ENCODE data around the gene OSM.

OSM gene

DNA sequence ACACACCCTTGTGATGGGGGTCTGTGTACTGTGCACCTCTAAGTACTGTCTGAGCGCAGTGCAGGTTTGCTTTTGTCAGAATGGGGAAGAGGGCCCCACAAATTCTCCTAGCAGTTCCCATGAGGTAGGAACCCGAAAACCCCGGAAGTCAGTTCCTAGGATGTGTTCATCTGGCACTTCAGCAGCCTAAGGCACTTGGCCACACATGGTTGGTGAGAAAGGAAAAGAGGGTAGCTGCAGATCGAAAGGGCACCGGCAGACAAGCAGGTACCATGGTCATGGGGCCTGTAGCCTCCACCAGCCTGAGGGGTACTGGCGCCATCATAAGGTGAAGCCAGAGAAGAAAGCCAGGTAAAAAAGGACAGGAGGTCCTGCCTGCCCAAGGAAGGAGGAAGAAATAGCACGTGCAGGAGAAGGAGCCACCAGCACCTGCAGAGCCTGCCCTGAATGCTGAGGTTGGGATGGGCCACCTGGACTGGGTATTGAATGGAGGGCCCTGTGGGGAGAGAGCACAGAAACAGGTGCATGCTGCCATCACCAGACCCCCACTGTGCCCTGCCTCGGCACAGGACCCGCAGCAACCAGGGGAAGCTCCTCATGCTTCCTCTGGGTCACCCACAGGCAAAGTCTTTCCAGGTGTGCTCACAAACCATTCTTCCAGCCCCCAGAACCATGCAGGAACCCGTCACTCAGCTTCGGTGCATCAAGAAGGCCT, 30.8 kb upstream of the OSM start:
- no peak for DNase-seq

- DNase-seq: no peak
These were observed 30.2 kb upstream of the OSM start for GRCh38 chr22:30296833-30297232.

GRCh38 chr22:30296324-30296723, 29.7 kb upstream of the OSM start:
- DNase-seq: no peak

- no peak for DNase-seq
These were observed 28.9 kb upstream of the OSM start for GRCh38 chr22:30295576-30295975.

- no peak for DNase-seq
These were observed 28.2 kb upstream of the OSM start for GRCh38 chr22:30294830-30295229.

DNA sequence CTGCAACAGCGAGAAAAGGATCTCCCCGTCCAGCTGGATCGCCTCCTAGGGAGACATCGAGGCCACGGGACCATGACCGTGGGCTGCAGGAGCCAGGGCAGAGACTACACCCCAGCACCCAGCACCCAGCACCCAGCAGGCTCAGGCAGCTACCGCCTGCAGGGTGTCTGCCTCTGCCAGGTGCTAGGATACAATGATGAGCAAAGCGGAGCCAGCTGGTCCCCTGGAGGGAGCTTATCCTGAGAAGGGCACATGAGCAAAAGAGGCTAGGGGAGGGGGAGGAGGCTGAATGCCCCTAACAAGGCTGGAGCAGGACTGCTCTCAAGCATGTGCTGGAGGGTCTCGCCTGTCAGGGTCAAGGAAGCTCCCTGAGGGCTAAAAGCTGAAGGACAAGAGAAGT, 27.4 kb upstream of the OSM start:
- no peak for DNase-seq

- DNase-seq: no peak
These were observed 26.4 kb upstream of the OSM start for GRCh38 chr22:30293026-30293425.

DNA sequence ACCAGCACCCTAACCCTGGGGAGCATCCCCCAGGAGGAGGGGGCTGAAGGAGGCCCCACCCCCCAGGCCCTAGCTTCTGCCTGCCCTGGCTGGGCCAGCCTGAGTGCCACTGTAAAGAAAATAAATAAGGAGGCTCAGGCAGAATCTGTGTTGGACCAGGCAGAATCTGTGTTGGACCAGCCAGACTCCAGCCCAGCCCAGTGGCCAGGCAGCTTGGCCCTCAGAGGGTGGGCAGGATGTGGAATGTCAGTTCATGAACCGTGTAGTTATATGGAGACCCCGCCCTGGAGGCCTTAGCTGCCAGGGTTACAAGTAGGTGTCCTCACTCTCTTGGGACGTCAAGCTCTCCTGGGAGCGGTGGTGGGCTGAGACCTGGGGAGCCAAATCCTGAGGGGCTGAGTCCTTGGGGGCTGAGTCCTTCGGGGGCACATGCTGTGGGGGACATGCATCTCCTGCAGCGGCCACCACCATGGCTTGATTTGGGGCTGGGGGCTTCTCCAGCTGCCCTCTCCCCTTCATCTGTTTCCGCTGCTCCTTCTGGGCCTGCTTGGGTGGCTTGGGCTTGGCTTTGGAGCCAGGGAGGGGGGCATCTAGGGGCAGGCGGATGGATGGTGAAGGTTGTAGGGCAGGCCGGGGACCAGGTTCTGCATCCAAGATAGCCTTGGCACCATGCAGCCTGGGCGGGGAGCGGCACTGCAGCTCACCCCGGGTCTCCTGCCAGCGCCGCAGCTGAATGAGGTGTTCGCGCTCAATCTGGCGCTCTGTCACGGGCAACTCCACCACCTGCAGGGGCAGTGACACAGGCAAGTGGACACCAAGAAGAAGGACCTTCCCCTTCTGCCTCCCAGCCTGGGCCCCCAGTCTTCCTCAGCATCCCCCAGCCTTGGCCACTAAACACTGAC, 25.7 kb upstream of the OSM start:
- DNase-seq: no peak

GRCh38 chr22:30291058-30291892, 24.6 kb upstream of the OSM start:
- DNase-seq: no peak

DNA sequence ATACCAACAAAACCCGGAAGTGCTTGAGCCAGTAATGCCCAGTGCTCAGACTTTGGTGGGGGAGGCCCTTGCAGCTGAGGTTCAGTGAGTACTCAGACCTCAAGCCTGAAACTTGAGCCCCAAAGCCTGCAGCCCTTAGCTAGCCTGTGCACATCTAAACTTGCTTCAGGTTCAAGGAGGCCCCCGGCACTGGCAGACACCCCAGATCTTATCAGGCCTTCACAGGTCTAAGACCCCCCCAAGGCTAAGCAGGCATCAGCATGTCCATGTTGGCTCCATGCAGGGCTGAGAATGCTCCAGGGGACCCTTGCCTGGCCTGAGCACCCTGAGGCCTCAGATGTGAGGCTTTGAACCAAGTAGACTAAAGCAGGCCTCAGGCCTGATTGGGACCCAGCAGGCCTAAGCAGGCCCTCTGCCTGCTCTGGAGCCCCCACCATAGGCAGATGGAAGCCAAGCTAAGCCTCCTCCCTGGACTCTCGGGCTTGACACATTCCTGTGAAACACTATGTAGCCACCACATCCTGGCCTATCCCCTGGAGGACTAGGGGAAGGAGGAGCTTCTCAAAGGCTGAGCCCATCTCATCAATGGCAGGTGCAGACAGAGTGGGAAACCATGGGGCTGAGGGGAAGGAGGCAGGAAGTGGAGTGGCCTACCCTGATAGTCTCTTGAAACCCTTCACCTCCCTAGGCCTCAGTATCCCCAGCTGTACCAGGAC, 23.8 kb upstream of the OSM start:
- DNase-seq: no peak

DNA sequence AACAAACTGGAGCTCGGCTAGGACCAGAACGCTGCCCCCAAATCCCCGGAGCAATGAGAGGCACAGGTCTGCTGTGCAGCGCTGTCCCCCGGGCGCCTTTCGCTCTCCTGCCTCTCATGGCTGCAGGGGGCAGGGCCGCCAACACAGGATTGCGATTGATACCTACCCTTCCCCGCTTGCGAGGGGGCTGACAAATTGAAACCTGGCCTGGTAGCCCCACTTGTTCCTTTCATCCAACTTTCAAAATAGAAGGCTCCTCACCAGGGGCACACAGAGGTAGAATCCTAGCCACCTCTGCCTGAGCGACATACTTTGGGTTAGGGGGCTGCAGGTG, 23.3 kb upstream of the OSM start:
- no peak for DNase-seq

GRCh38 chr22:30289141-30289979, 22.7 kb upstream of the OSM start, which contains the start of gene CASTOR1:
Gene CASTOR1, minus strand, starts transcription at chr22:30289505. Its CDS starts 8 bp downstream, at chr22:30289497.
- peak; percentile 87 for DNase-seq

- no peak for DNase-seq
These were observed 21.9 kb upstream of the OSM start for GRCh38 chr22:30288419-30289140.

- DNase-seq: peak; percentile 85
These were observed 21.2 kb upstream of the OSM start for GRCh38 chr22:30287648-30288418.

DNA sequence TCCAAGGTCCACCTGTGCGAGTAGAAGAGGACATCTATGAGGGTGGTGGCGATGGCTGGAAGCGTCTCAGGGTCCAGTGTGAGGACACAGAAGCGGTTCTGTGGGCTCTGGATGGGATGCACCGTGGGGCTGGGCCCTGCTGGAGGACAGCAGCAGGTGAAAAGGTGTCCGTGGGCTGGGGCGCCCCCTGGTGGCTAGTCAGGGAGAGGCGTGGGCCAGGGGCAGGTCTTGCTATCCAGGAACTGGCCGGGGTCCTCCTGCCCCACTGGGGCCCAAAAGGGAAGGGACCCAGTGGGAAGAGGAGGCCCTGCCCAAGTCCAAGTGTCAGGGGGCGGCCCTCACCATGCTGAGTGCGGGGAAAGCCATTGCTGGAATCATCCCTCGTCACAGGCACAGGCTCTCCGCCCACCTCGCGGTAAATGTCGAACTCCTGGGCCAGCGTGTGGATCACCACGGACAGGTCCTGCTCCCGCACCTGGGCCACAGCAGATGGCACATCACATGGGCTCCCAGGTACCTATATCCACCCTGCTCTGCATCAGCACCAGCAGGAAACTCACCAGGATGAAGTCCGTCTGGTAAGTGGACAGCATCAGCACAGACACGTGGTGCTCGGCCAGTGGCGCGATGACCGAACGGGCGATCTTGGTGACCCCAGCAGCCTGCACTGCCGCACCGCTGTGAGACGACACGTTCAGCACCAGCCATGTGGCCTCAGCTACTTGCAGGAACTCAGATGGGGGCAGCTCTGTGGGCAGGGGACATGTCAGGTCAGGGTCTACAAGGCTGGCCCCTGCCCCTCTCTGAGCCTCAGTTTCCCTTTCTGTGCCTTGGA, 20.4 kb upstream of the OSM start:
- peak; percentile 79 for DNase-seq

- DNase-seq: no peak
These were observed 19.7 kb upstream of the OSM start for GRCh38 chr22:30286331-30286730.

DNA sequence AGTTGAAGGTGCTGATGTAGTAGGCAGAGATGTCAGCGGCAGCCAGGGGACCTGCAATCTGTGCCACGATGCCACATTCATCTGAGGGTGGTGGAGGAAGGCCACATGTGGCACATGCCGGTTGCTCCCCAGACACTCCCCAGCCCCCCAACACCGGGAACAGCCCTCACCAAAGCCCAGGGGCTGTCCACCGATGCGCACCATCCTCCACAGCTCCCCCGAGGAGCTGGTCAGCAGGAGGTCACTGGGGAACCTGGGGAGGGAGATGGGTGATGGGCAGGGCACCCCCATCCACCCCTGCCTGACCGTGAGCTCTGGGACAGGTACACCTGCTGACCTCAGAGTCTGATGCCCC, 19.2 kb upstream of the OSM start:
- DNase-seq: no peak

GRCh38 chr22:30285176-30285845, 18.7 kb upstream of the OSM start:
- DNase-seq: no peak

DNA sequence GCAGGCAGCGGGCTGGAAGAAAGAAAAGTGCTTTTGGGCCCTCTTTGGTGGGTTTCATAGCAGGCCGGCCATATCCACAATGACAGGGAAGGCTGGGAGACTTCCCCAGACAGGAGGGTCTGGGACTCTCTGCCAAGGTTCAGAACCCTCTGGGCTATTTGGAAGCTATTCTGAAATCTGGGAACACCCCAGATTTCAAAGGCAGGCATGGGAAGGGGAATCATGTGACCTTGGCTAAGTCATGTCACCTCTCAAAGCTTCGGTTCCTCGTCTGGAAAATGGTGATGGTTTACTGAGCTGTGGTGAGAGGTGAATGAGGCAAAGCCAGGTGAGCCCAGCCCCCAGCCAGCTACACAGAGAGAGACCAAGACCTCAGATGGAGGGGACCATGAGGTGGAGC, 18.0 kb upstream of the OSM start:
- no peak for DNase-seq

All from CD4-positive, alpha-beta T cell treated with Interferon gamma for 1 hour (primary cell).